HG03457 (cell line): ENCODE data around the gene CHRNA10.

Experiments
- ATAC-seq: cut with Tn5 transposase; IDR thresholded peaks from one replicate; pipeline ENCODE4 v1.9.1; 2021; ENCODE audit warnings: moderate number of reproducible peaks; ENCODE audit not compliant: unreplicated experiment

The CHRNA10 gene

GRCh38 chr11:3671334-3672254 is at the start of gene CHRNA10:
Gene CHRNA10 (minus strand): TSS chr11:3671384. CDS start chr11:3671312, 72 bp downstream.
- ATAC-seq = no peak

GRCh38 chr11:3712274-3712673 is 41.1 kb upstream of the CHRNA10 start:
- no peak for ATAC-seq

- no peak for ATAC-seq
These were observed 39.5 kb upstream of the CHRNA10 start for GRCh38 chr11:3710485-3711259.

- no peak for ATAC-seq
These were observed 38.8 kb upstream of the CHRNA10 start for GRCh38 chr11:3709977-3710376.

GRCh38 chr11:3707176-3707575 is 36.0 kb upstream of the CHRNA10 start:
- no peak for ATAC-seq

GRCh38 chr11:3703383-3703782 is 32.2 kb upstream of the CHRNA10 start:
- no peak for ATAC-seq

- ATAC-seq = no peak
These were observed 29.7 kb upstream of the CHRNA10 start for GRCh38 chr11:3700910-3701309.

- no peak for ATAC-seq
These were observed 29.2 kb upstream of the CHRNA10 start for GRCh38 chr11:3700410-3700809.

GRCh38 chr11:3686751-3687150 is 15.6 kb upstream of the CHRNA10 start:
- no peak for ATAC-seq

- no peak for ATAC-seq
These were observed 14.7 kb upstream of the CHRNA10 start for GRCh38 chr11:3685923-3686322.

GRCh38 chr11:3684819-3685172 is 13.6 kb upstream of the CHRNA10 start:
- no peak for ATAC-seq

- no peak for ATAC-seq
These were observed 13.1 kb upstream of the CHRNA10 start for GRCh38 chr11:3684129-3684818.

GRCh38 chr11:3683039-3683438 is 11.9 kb upstream of the CHRNA10 start:
- no peak for ATAC-seq

GRCh38 chr11:3679077-3679476 is 7.9 kb upstream of the CHRNA10 start:
- ATAC-seq = no peak

- no peak for ATAC-seq
These were observed 4.8 kb upstream of the CHRNA10 start for GRCh38 chr11:3675971-3676370.

GRCh38 chr11:3674189-3674588 is 3.0 kb upstream of the CHRNA10 start:
- ATAC-seq = no peak

GRCh38 chr11:3669742-3670183 is 1.4 kb downstream of the CHRNA10 start:
- no peak for ATAC-seq

GRCh38 chr11:3669128-3669527 is 2.1 kb downstream of the CHRNA10 start:
- ATAC-seq = no peak

GRCh38 chr11:3667149-3668035 is 3.8 kb downstream of the CHRNA10 start:
- no peak for ATAC-seq

GRCh38 chr11:3666023-3666530 is 5.1 kb downstream of the CHRNA10 start:
- ATAC-seq = no peak
